Activated T-helper 9 cell treated with anti-CD3 and anti-CD28 coated beads, Interleukin-2, amount 50 U/mL, for 16 hours (primary cell): ENCODE measurements around the gene IPO7.
"Not testable (repeated sequence)": the region's sequence is repeated elsewhere in the genome, so short reads cannot be mapped to it uniquely, and the experiment has no call there.

Experiments
- DNase-seq: peaks from one replicate; pipeline ENCODE4 v3.0.0-alpha.2; 2020; ENCODE audit warnings: low read depth

IPO7 gene

DNA sequence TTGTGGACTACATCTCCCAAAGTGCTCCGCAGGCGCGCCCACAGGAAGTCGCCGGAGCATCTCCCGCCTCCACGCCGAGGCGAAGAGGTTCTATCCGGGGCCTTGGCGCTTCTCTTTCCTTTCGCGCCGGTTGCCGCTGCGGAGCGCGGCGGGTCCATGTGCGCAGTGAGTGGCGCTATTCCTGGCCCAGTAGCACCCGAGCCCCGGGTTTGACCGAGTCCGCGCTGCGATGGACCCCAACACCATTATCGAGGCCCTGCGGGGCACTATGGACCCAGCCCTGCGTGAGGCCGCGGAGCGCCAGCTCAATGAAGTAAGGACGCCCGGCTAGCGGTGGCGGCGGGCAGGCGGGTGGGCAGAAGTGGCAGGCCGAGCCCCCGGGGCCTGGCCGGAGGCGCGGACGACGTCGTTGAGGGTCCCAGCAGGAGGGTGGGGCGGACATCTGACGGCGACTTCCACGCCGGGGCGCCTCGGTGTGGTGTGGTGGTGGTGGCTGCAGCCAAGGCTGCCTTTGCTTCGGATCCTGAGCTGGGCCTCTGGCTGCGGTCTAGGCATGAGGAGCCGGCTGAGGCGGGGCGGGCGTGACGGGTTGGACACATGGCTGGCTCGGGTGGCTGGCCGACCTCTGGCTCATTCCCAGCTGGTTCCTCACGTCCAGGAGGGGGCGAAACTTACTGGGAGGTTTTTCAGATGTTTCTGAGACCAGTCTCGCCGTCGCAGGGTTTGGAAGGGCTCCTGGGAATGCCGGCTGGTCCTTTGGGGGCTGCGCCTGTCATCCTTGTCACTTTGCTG lies at the start of gene IPO7:
TSS of gene IPO7 (plus strand) at position 118 of the 792 bp plus-strand sequence. CDS start at position 230, 112 bp downstream.
- DNase-seq: peak; percentile 80

DNA sequence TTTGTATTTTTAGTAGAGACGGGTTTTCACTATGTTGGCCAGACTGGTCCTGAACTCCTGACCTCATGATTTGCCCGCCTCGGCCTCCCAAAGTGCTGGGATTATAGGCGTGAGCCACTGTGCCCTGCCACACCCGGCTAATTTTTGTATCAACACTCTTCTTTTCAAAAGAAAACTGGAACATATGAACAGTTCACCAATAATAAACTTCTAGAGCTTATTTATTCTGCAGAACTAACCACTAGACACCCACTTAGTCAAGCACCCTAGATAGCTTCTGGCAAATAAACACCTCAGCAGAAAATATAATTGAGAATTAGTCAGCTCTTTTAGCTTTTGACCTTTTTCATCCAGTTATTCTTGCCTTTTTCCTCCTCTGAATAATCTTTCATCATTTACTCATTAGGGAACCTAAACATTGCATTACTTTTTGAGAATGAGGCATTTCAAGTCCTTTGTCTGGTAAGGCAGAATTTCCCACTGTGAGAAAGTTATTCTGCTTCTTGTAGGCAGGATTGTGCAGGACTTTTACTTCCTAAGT lies 42.7 kb upstream of the IPO7 start:
- no peak for DNase-seq

DNA sequence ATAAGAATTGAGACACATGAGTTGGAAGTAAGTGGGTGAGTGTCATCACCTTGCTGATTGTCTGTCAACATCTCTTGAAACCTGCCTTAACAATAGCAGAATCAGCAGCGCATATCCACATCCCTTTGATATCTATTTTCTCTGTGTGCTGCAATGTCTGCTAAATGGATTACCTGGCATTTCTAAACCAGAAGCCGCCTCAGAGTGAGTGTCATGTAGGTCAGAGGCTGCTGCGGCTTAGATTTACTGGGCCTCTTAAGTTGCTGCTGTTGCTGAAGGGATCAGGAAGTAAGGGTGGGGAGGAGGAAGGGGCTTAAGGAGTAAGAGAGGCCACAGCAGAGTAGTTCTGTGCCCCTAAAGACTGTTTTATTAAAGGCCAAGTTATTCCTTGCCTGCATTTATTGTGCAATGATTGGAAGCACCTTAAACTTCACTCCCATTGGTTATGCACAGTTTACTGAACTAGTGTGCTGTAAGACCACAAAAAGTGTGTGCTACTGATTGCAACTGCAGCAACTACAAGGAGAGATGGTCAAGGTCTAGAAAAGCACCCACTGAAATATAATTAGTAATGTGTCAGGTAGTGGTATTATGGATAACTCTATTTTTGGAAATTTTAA lies 40.3 kb upstream of the IPO7 start:
- no peak for DNase-seq

DNA sequence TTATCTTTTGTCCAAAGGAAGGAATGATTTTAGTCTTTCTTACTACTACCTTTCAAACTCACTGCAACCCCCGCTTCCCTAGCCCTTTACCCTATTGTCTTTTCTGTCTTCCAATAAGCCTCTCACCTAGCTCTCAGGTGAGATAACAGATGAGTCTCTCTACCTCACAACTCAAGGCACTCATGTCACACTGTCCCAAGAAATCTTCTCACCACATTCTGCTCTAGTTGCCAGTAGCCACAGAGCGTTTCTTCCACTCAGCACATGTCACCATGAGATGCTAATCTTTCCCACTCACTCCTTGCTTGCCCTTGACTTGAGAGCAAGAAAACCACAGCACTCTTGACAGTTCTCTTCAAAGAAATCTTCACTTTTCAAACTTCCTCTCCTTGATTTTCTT lies 37.4 kb upstream of the IPO7 start:
- DNase-seq: no peak

DNA sequence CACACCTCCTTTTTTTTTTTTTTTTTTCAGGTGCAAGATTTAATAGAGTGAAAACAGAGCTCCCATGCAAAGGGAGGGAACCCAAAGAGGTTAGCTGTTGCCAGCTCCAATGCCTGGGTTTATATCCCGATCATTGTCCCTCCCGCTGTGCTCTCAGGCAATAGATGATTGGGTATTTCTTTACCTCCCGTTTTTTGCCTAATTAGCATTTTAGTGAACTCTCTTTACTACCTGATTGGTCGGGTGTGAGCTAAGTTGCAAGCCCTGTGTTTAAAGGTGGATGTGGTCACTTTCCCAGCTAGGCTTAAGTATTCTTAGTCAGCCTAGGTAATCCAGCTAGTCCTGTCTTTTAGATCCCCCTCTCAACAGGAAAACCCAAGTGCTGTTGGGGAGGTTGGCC lies 36.7 kb upstream of the IPO7 start:
- DNase-seq: not testable (repeated sequence)

DNA sequence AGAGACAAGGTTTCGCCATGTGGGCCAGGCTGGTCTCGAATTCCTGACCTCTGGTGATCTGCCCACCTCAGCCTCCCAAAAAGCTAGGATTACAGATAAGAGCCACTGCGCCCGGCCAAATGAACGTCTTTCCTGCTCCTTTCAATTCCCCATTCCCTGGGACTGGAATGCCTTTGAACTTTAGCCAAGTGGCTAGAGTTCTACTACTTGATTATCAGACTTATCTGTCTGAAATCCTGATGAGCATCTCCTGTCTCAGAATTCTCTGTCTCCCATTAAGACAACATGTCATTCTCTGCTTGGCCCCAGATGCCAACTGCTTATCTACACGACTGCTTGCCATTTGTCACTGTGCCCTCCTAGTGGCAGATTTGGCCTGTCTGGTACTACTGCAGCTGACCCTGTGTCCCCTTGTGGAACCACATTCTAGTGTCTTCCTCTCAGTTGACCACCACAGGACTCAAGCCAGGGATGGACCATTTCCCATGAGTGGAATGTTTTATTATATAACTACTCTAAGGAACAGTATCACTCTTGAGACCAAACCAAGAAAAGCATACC lies 33.1 kb upstream of the IPO7 start:
- no peak for DNase-seq

DNA sequence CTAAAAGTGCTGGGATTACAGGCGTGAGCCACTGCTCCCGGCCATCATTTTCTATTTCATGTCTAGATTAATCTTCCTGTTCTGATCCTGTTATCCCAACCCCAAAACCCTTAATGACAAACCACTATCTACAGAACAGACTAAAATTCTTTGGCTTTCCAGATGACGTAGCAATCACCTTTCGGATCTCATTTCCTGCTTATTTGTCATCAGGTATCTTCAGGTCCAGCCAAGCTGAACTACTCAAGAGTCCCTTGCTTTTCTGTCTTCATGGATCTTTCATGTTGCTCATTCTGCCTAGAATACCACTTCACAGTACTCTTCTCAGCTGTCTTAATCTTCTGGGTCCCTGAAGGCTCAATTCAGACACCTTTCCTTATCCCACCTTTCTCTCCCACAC lies 27.4 kb upstream of the IPO7 start:
- no peak for DNase-seq

DNA sequence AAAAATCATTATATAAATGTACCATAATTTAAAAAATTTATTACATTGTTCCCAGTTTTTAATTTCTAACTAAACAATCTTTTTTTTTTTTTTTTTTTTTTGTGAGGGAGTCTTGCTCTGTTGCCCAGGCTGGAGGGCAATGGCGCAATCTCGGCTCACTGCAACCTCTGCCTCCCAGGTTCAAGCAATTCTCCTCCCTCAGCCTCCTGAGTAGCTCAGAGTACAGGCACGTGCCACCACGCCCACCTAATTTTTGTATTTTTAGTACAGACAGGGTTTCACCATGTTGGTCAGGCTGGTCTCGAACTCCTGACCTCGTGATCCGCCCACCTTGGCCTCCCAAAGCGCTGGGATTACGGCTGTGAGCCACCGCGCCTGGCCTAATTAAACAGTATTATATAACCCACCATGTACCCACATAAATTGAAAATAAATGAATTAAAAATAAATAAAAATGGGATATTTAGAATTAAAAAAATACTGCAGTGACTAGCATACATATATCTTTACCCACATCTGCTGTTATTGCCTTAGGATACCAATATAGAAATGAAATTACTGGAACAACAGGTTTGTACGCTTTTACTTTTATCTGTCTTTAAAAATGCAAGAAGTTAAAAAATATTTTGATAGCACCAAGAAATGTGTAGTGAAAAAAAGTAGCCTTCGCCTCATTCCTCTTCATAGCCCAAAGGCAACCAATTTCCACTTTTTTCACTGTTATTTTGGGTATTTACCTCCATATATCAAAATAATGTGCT lies 23.4 kb upstream of the IPO7 start:
- DNase-seq: not testable (repeated sequence)

DNA sequence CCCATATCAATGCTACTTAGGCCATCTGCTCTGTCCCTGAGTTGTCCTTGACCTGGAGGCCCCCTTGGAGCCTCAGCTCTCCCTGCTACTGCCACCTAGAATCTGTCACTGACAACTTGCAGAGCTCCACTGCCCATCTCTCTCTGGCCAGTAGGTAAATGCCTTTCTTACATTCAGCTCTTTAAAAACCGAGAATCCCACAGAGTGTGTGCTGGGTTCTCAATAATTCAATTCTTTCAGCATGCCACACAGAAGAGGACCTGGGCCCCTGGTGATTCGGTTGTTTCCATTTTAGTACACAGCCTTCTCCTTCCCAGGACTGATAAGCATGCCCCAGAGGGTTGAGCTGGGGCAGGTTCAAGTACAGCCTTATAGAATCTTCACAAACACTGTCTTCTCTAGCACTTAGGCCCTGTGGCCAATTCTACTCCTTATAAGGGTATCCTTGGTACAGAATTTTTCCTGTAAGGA lies 22.0 kb upstream of the IPO7 start:
- DNase-seq: no peak

DNA sequence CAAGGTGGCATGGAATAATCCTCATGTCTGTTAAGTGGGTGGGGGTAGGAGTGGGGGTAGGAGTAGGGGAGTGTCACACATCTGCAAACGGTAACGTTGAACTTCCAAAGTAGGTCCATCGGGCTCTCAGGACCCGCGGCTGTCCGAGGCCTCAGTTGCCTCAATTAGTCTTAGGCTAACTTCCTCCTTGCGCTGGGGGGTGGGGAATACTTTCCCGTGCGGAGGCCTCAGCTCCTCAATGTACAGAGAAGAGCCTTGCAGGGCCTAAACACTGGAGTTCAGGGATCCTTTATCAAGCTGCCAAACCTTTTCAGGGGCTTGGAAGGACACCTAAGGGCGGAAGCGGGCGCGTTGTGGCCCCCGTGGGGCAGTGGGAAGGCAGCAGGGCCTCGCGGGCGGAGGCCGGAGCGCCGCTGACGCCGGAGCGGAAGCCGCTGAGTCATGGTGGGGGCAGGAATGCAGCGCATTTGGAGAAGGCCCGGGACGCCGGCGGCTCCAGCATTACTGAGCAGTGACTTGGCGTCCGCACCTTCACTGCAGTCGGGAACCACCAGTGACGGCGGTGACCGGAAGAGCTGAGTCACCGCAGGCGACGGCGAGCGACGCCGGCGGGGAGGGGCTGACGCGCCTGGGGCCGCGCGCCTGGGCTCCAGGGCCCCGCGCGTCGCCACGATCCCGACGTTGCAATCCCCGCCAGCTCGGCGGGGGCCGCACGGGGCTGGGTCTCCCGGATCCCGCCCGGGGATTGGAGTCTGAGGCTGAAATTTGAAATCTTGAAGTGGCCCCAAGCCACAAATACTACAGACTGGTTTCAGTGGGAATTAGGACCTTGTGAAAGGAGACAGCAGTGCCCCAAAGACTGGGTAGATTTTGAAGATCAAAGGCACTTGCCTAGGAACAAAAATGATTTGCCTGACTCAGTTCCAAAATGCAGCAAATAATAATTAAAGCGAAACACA lies 20.2 kb upstream of the IPO7 start:
- DNase-seq: peak; percentile 71

DNA sequence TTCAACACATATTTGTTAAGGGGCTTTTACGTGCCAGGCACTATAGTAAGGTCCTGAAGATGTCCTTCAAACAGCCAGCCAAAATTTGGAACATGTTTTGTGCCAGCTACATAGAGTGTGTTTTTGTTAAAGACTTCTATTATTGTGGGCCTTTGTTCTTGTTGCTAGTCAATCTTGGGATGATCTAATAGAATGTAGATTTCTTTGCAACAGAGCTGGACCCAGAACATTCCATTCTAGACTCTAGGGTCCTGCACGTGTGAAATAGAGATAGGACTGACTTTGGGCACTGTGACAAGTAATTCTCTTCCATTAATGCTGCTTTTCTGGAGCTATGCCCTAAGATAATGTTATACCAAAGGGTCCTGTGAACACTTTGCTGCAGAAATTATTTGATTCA lies 16.9 kb upstream of the IPO7 start:
- no peak for DNase-seq

DNA sequence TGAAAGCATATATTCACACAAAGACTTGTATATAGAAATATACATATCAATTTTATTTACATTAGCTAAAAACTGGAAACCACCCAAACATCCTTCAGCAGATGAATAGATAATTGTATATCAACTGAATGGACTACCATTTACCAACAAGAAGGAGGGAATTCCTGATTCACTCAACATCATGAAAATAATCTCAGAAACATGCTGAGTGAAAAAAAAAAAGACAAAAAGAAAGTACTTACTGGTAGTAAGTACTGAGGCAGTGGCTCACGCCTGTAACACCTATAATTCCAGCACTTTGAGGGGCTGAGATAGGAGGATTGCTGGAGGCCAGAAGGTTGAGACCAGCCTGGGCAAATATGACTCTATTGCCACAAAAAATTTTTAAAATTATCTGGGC lies 7.4 kb upstream of the IPO7 start:
- no peak for DNase-seq

DNA sequence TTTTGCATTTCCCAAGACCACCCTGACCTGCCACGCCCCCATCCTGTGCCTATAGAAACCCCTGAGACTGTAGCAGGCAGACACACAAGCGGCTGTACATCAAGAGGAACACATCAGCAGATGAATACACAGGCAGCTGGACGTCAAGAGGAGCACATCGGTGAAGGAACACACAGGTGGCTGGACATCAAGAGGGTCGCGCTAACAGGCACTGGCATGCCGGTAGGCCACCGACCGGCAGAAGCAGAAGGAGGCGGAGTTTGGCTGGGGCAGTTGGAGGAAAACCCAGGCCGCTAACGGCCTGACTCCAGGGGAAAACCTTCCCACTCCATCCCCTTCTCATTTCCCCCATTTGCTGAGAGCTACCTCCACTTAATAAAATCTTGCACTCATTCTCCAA lies 5.4 kb upstream of the IPO7 start:
- no peak for DNase-seq

DNA sequence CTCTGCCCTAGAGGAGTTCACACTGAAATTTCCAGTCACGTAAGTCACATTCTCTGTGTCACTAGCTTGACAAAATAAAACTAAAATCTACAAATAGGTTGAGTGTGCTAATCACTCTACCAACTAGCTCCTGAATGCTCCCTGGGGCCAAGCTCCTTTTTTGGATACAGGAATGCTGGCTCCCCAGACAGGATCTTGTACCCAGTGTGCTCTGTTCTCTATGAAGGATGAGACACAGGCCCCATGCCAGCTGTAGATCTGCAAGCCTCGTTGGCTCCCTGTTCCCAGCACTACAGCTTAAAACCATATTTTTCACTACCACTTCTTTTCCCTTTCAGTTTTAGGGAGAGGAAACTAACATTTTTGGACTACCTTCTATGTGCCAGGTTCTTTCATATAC lies 3.7 kb upstream of the IPO7 start:
- DNase-seq: no peak

DNA sequence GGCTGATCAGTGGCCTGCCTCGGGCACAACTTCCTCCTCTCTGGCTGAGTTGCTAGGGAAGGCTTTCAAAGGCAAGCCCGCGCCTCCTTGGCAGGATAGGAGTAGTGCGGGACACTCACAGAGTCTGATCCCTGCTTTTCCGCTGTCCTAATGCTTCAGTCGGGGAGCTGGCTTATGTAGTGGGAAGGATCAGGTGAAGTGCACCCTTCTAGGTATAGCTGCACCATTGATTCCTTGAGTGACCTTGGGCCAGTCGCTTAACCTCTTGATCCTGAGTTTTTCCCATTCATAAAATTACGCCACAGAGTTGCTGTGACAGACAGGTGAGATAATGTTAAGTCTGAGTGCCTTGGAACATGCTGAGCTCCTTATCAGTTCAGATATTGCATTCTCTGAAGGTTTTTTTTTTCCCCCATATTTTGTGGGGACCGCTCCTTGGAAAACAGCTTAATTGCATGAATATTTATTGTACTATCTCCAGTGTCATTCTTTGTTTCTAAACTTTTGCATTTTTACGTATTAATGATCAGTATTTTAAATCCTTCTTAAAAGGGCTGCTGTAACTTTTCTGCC lies 961 bp downstream of the IPO7 start:
- DNase-seq: no peak

DNA sequence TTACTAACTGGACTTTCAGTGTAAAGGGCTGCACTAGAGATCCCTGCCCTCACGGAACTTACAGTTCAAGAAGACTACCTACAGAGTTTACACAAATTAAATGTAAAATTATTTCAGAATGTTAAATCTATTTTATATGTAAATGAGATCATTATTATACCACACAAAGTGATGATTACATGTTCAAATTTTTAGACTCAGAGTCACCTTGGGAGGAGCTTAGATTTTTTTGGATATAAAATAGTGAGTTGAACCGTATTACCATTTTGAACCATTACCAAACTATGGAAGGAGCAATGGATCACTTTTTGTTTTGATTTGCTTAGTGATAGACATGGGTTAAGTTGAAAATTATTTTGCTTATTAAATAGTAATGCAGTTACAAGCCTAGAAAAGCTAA lies 1.6 kb downstream of the IPO7 start:
- no peak for DNase-seq

DNA sequence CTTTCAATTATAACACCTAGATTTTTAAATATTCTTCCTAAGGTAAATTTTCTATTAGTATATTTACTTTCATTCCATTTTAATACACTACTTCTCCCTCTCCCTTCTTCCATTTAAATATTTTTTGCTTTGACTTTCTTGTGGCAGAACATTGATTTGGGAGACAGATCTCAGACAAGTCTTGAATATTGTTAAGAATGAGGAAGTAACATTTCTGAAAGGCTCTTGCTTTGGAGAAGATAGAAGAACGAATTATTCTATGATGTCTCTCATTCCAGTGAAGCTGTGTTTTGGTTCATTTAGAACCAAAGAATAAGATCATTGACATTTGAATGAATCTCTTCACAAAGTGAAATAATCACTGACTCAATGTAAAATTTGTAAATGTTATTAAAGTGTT lies 2.4 kb downstream of the IPO7 start:
- DNase-seq: no peak

DNA sequence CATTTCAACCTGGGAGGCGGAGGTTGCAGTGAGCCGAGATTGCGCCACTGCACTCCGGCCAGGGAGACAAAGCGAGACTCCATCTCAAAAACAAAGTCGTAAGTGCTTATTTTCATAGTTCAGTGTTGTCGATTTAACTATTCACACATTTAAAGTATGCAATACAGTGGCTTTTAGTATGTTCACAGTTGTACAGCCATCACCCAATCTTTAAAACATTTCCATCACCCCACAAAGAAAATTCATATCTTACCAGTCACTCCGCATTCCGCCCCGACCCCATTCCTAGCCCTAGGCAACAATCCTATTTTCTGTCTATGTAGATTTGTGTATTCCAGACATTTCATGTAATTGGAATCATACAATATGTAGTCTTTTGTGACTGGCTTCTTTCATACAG lies 11.9 kb downstream of the IPO7 start:
- DNase-seq: no peak

DNA sequence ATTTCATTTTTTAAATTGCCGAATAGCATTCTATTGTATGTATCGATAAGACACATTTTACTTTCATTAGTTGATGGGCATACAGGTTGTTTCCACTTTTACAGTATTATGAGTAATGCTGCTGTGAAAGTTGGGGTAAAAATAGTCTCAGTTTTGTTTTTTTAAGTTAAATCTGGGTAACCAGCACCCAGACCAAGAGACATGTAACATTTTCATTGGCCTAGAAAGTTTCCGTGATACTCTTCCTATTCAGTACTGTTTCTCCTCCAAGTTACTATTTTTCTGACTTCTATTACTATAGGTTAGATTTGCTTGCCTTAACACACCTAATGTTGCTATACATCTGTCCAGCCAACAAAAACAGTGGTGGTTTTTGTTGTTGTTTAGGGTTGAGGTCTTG lies 12.3 kb downstream of the IPO7 start:
- DNase-seq: no peak

DNA sequence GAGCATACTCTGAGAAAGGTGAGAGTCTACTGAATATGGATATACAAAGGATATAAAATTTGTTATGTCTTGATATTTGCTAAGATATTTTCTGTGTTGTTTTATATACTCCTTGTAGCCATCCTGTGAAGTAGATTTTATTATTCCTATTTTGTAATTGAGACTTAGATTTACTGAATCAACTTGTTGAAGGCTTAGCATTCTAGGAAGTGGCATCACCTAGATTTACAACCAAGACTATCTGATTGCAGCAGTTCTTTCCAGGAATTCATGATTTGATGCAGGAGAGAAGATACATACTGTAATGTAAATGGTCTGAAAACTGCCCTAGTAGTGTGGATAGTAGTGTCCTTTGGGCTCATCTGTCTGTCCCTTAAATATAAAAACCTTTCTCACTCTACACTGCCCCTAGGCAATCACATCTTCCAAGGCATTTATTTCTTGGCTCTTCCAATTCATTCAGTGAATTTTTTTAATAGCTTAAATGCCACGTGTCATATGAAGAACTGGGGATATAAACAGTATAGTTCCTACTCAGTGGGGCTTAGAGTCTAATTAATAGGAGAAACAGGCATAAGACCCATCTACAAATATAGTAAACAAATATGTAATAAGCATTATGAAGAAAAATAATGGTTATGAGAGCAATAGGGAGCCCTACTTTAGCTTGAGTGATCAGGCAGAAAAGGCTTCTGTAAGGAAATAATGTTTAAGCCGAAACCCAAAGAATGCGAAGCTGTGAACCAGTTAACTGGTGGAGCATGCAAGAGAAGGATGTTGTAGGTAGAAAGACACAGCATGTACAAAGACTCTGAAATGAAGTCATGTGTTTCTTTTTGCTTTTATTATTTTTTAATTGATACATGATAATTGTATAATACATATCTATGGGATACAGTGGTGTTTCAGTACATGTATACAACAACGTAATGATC lies 13.6 kb downstream of the IPO7 start:
- no peak for DNase-seq
